Stomach smooth muscle (tissue), 2 donors: ENCODE results near the gene AKNA.

Source experiments
- H3K27ac ChIP-seq: one replicate; pipeline ENCODE4 v1.7.0; 2013; ENCODE audit warnings: mild to moderate bottlenecking, low read length, inconsistent platforms
- H3K27me3 ChIP-seq, 2 donors: one replicate each; pipeline ENCODE4 v1.7.0; 2013; ENCODE audit warnings: low read length in 2 of 2; ENCODE audit not compliant: insufficient read depth in 2 of 2, control insufficient read depth in 1 of 2
- H3K36me3 ChIP-seq, 2 donors: one replicate each; pipeline ENCODE4 v1.7.0; 2013; ENCODE audit warnings: low read length in 2 of 2; ENCODE audit not compliant: control insufficient read depth in 2 of 2, insufficient read depth in 2 of 2
- H3K4me1 ChIP-seq: one replicate; pipeline ENCODE4 v1.7.0; 2013; ENCODE audit warnings: low read length; ENCODE audit not compliant: control insufficient read depth, insufficient read depth
- H3K4me3 ChIP-seq, 2 donors: one replicate each; pipeline ENCODE4 v1.7.0; 2013; ENCODE audit warnings: low read length in 2 of 2
- H3K9ac ChIP-seq, 2 donors: one replicate each; pipeline ENCODE4 v1.7.0; 2013; ENCODE audit warnings: low read length in 2 of 2, mild to moderate bottlenecking in 1 of 2
- H3K9me3 ChIP-seq, 2 donors: one replicate each; pipeline ENCODE4 v1.7.0; 2013; ENCODE audit warnings: low read length in 2 of 2; ENCODE audit not compliant: control insufficient read depth in 2 of 2
- donor health status: healthy.
- donor health status: Pancreatic carcinoma.

The AKNA gene

GRCh38 chr9:114374936-114375335, 12.8 kb downstream of the AKNA start:
- Histone ChIP-seq H3K9ac (no peak overlapping the region), H3K27ac (no peak overlapping the region), H3K9me3 (no peaks in the 10 kb centered on the region), H3K4me3 (no peak overlapping the region), H3K36me3 (peaks cover 26 to 33% of the 10 kb centered on the region in 2 donors), H3K4me1 (peaks cover 7% of the 10 kb centered on the region), H3K27me3 (no peaks in the 10 kb centered on the region)

- Histone ChIP-seq H3K4me3 (no peak overlapping the region), H3K9ac (no peak overlapping the region), H3K27me3 (no peaks in the 10 kb centered on the region), H3K27ac (no peak overlapping the region), H3K9me3 (no peaks in the 10 kb centered on the region), H3K36me3 (peaks cover 26 to 34% of the 10 kb centered on the region in 2 donors), H3K4me1 (peaks cover 7% of the 10 kb centered on the region)
Measured at GRCh38 chr9:114373960-114374730, 13.6 kb downstream of the AKNA start.

- Histone ChIP-seq H3K9ac (no peak overlapping the region), H3K4me3 (no peak overlapping the region), H3K27ac (no peak overlapping the region), H3K9me3 (no peaks in the 10 kb centered on the region), H3K4me1 (peaks cover 7% of the 10 kb centered on the region), H3K27me3 (no peaks in the 10 kb centered on the region), H3K36me3 (peaks cover 27 to 37% of the 10 kb centered on the region in 2 donors)
Measured at GRCh38 chr9:114372921-114373448, 14.8 kb downstream of the AKNA start.

- Histone ChIP-seq H3K27me3 (no peaks in the 10 kb centered on the region), H3K9me3 (no peaks in the 10 kb centered on the region), H3K4me1 (peaks cover 7% of the 10 kb centered on the region), H3K27ac (no peak overlapping the region), H3K9ac (no peak overlapping the region), H3K36me3 (peaks cover 30 to 38% of the 10 kb centered on the region in 2 donors), H3K4me3 (no peak overlapping the region)
Measured at GRCh38 chr9:114371973-114372917, 15.5 kb downstream of the AKNA start.

GRCh38 chr9:114371343-114371944, 16.3 kb downstream of the AKNA start:
- H3K4me1 ChIP-seq = peaks cover 7% of the 10 kb centered on the region
- H3K36me3 ChIP-seq = peaks cover 27 to 34% of the 10 kb centered on the region in 2 donors
- no peak overlapping the region for H3K9ac ChIP-seq
- no peaks in the 10 kb centered on the region for H3K9me3 ChIP-seq
- no peak overlapping the region for H3K4me3 ChIP-seq
- H3K27ac ChIP-seq = no peak overlapping the region
- H3K27me3 ChIP-seq = no peaks in the 10 kb centered on the region

- H3K27me3 ChIP-seq = no peaks in the 10 kb centered on the region
- H3K9me3 ChIP-seq = no peaks in the 10 kb centered on the region
- H3K27ac ChIP-seq = no peak overlapping the region
- peaks cover 7% of the 10 kb centered on the region for H3K4me1 ChIP-seq
- no peak overlapping the region for H3K9ac ChIP-seq
- no peak overlapping the region for H3K4me3 ChIP-seq
- H3K36me3 ChIP-seq = peaks cover 27 to 34% of the 10 kb centered on the region in 2 donors
Measured at GRCh38 chr9:114370968-114371320, 16.8 kb downstream of the AKNA start.

- no peaks in the 10 kb centered on the region for H3K27me3 ChIP-seq
- H3K4me3 ChIP-seq = no peak overlapping the region
- no peak overlapping the region for H3K9ac ChIP-seq
- H3K4me1 ChIP-seq = peaks cover 7% of the 10 kb centered on the region
- H3K9me3 ChIP-seq = no peaks in the 10 kb centered on the region
- H3K27ac ChIP-seq = no peak overlapping the region
- peaks cover 27 to 33% of the 10 kb centered on the region in 2 donors for H3K36me3 ChIP-seq
Measured at GRCh38 chr9:114370251-114370967, 17.4 kb downstream of the AKNA start.

- Histone ChIP-seq H3K9ac (no peak overlapping the region), H3K4me1 (peaks cover 7% of the 10 kb centered on the region), H3K27ac (no peak overlapping the region)
Measured at GRCh38 chr9:114369216-114370130, 18.3 kb downstream of the AKNA start.

GRCh38 chr9:114367772-114368569, 19.8 kb downstream of the AKNA start:
- Histone ChIP-seq H3K4me1 (peaks cover 7% of the 10 kb centered on the region), H3K36me3 (peaks cover 39% of the 10 kb centered on the region in 2 donors)

More at GRCh38 chr9:114369216-114370130, 18.3 kb downstream of the AKNA start:
- H3K36me3 ChIP-seq = peaks cover 31 to 33% of the 10 kb centered on the region in 2 donors
- no peaks in the 10 kb centered on the region for H3K27me3 ChIP-seq
- no peak overlapping the region for H3K4me3 ChIP-seq
- no peaks in the 10 kb centered on the region for H3K9me3 ChIP-seq

More at GRCh38 chr9:114367772-114368569, 19.8 kb downstream of the AKNA start:
- no peak overlapping the region for H3K4me3 ChIP-seq
- no peak overlapping the region for H3K9ac ChIP-seq
- H3K27ac ChIP-seq = no peak overlapping the region
- H3K9me3 ChIP-seq = no peaks in the 10 kb centered on the region
- H3K27me3 ChIP-seq = no peaks in the 10 kb centered on the region
